ENCODE results near the gene USP34.

USP34 gene

GRCh38 chr2:61241266-61241665 lies 229.6 kb downstream of the USP34 start:
- Histone ChIP-seq H3K23ac (ENCODE audit: low read depth, low read length, poor library complexity) (no peak overlapping the region), H3K27ac (replicated peaks; ENCODE audit: low read length) (no peak overlapping the region), H3K9ac (ENCODE audit: low read depth, low read length, poor library complexity) (no peak overlapping the region), H3K9me3 (replicated peaks in 1 of 2; ENCODE audit: control insufficient read depth in 2 of 2, insufficient read depth in 1 of 2, low read depth in 1 of 2, low read length in 2 of 2) (no peaks in the 10 kb centered on the region), H3K4me1 (ENCODE audit: control insufficient read depth in 2 of 2, insufficient read depth in 1 of 2, low read depth in 1 of 2, low read length in 2 of 2) (no peaks in the 10 kb centered on the region), H3K4me2 (ENCODE audit: insufficient read depth, low read length, poor library complexity, severe bottlenecking) (no peak overlapping the region), H3K18ac (ENCODE audit: low read length) (no peak overlapping the region), H2BK12ac (ENCODE audit: low read length) (no peak overlapping the region), H2AFZ (ENCODE audit: low read length) (no peak overlapping the region), H3K27me3 (ENCODE audit: control insufficient read depth in 3 of 3, insufficient read depth in 3 of 3, low read depth in 1 of 3, low read length in 3 of 3) (no peaks in the 10 kb centered on the region), H2BK15ac (ENCODE audit: low read length) (no peak overlapping the region), H4K91ac (ENCODE audit: low read depth, low read length, poor library complexity) (no peak overlapping the region), H2BK120ac (ENCODE audit: low read depth, low read length) (no peak overlapping the region), H2AK5ac (ENCODE audit: low read depth, low read length) (no peak overlapping the region), H3K79me1 (ENCODE audit: low read depth, low read length) (no peaks in the 10 kb centered on the region), H3K36me3 (replicated peaks in 1 of 2; ENCODE audit: control insufficient read depth in 2 of 2, insufficient read depth in 2 of 2, low read length in 2 of 2) (peaks cover 10 to 72% of the 10 kb centered on the region in 2 donors), H3K4me3 (ENCODE audit: low read length in 2 of 2) (no peak overlapping the region), H3K14ac (ENCODE audit: low read length) (no peak overlapping the region), H4K8ac (ENCODE audit: low read depth, low read length) (no peak overlapping the region), H2BK5ac (ENCODE audit: low read length) (no peak overlapping the region), H3K4ac (ENCODE audit: low read length) (no peak overlapping the region)
- WGBS, 2 donors (ENCODE audit: extremely low coverage in 2 of 2, insufficient read length in 2 of 2, insufficient replicate concordance in 1 of 2), result no CpG with 5 or more reads among the region's 6 CpGs
- DNase-seq (ENCODE audit: low spot score), result no peak

GRCh38 chr2:61238219-61239012 lies 232.5 kb downstream of the USP34 start:
- no CpG with 5 or more reads among the region's 1 CpG for WGBS, 2 donors (ENCODE audit: extremely low coverage in 2 of 2, insufficient read length in 2 of 2, insufficient replicate concordance in 1 of 2)
- Histone ChIP-seq H3K14ac (ENCODE audit: low read length) (no peak overlapping the region), H2BK15ac (ENCODE audit: low read length) (no peak overlapping the region), H3K4ac (ENCODE audit: low read length) (no peak overlapping the region), H4K91ac (ENCODE audit: low read depth, low read length, poor library complexity) (no peak overlapping the region), H3K4me2 (ENCODE audit: insufficient read depth, low read length, poor library complexity, severe bottlenecking) (no peak overlapping the region), H3K36me3 (replicated peaks in 1 of 2; ENCODE audit: control insufficient read depth in 2 of 2, insufficient read depth in 2 of 2, low read length in 2 of 2) (peaks cover 6 to 72% of the 10 kb centered on the region in 2 donors), H3K4me1 (ENCODE audit: control insufficient read depth in 2 of 2, insufficient read depth in 1 of 2, low read depth in 1 of 2, low read length in 2 of 2) (no peaks in the 10 kb centered on the region), H2AFZ (ENCODE audit: low read length) (no peak overlapping the region), H2BK120ac (ENCODE audit: low read depth, low read length) (no peak overlapping the region), H3K27ac (replicated peaks; ENCODE audit: low read length) (no peak overlapping the region), H3K27me3 (ENCODE audit: control insufficient read depth in 3 of 3, insufficient read depth in 3 of 3, low read depth in 1 of 3, low read length in 3 of 3) (no peaks in the 10 kb centered on the region), H3K23ac (ENCODE audit: low read depth, low read length, poor library complexity) (no peak overlapping the region), H3K79me1 (ENCODE audit: low read depth, low read length) (no peaks in the 10 kb centered on the region), H3K9ac (ENCODE audit: low read depth, low read length, poor library complexity) (no peak overlapping the region), H3K18ac (ENCODE audit: low read length) (no peak overlapping the region), H2AK5ac (ENCODE audit: low read depth, low read length) (no peak overlapping the region), H3K9me3 (replicated peaks in 1 of 2; ENCODE audit: control insufficient read depth in 2 of 2, insufficient read depth in 1 of 2, low read depth in 1 of 2, low read length in 2 of 2) (no peaks in the 10 kb centered on the region), H2BK5ac (ENCODE audit: low read length) (no peak overlapping the region), H4K8ac (ENCODE audit: low read depth, low read length) (no peak overlapping the region), H3K4me3 (ENCODE audit: low read length in 2 of 2) (no peak overlapping the region), H2BK12ac (ENCODE audit: low read length) (no peak overlapping the region)
- DNase-seq (ENCODE audit: low spot score), result no peak

GRCh38 chr2:61235716-61236115 lies 235.2 kb downstream of the USP34 start:
- no peak for DNase-seq (ENCODE audit: low spot score)
- no CpG with 5 or more reads among the region's 2 CpGs for WGBS, 2 donors (ENCODE audit: extremely low coverage in 2 of 2, insufficient read length in 2 of 2, insufficient replicate concordance in 1 of 2)
- Histone ChIP-seq H3K9ac (ENCODE audit: low read depth, low read length, poor library complexity) (no peak overlapping the region), H3K23ac (ENCODE audit: low read depth, low read length, poor library complexity) (no peak overlapping the region), H3K4me2 (ENCODE audit: insufficient read depth, low read length, poor library complexity, severe bottlenecking) (no peak overlapping the region), H2AK5ac (ENCODE audit: low read depth, low read length) (no peak overlapping the region), H2AFZ (ENCODE audit: low read length) (no peak overlapping the region), H3K4ac (ENCODE audit: low read length) (no peak overlapping the region), H3K27me3 (ENCODE audit: control insufficient read depth in 3 of 3, insufficient read depth in 3 of 3, low read depth in 1 of 3, low read length in 3 of 3) (no peaks in the 10 kb centered on the region), H3K27ac (replicated peaks; ENCODE audit: low read length) (no peak overlapping the region), H3K14ac (ENCODE audit: low read length) (no peak overlapping the region), H3K9me3 (replicated peaks in 1 of 2; ENCODE audit: control insufficient read depth in 2 of 2, insufficient read depth in 1 of 2, low read depth in 1 of 2, low read length in 2 of 2) (no peaks in the 10 kb centered on the region), H3K4me1 (ENCODE audit: control insufficient read depth in 2 of 2, insufficient read depth in 1 of 2, low read depth in 1 of 2, low read length in 2 of 2) (no peaks in the 10 kb centered on the region), H3K18ac (ENCODE audit: low read length) (no peak overlapping the region), H4K91ac (ENCODE audit: low read depth, low read length, poor library complexity) (no peak overlapping the region), H2BK5ac (ENCODE audit: low read length) (no peak overlapping the region), H2BK120ac (ENCODE audit: low read depth, low read length) (no peak overlapping the region), H3K36me3 (replicated peaks in 1 of 2; ENCODE audit: control insufficient read depth in 2 of 2, insufficient read depth in 2 of 2, low read length in 2 of 2) (peaks cover 8 to 75% of the 10 kb centered on the region in 2 donors), H2BK12ac (ENCODE audit: low read length) (no peak overlapping the region), H3K79me1 (ENCODE audit: low read depth, low read length) (no peaks in the 10 kb centered on the region), H3K4me3 (ENCODE audit: low read length in 2 of 2) (no peak overlapping the region), H4K8ac (ENCODE audit: low read depth, low read length) (no peak overlapping the region), H2BK15ac (ENCODE audit: low read length) (no peak overlapping the region)

- Histone ChIP-seq H2AFZ (ENCODE audit: low read length) (no peak overlapping the region), H3K79me1 (ENCODE audit: low read depth, low read length) (no peaks in the 10 kb centered on the region), H2AK5ac (ENCODE audit: low read depth, low read length) (no peak overlapping the region), H3K18ac (ENCODE audit: low read length) (no peak overlapping the region), H3K36me3 (replicated peaks in 1 of 2; ENCODE audit: control insufficient read depth in 2 of 2, insufficient read depth in 2 of 2, low read length in 2 of 2) (peaks cover 5 to 75% of the 10 kb centered on the region in 2 donors), H2BK12ac (ENCODE audit: low read length) (no peak overlapping the region), H3K4ac (ENCODE audit: low read length) (no peak overlapping the region), H2BK5ac (ENCODE audit: low read length) (no peak overlapping the region), H3K9ac (ENCODE audit: low read depth, low read length, poor library complexity) (no peak overlapping the region), H3K4me2 (ENCODE audit: insufficient read depth, low read length, poor library complexity, severe bottlenecking) (no peak overlapping the region), H4K91ac (ENCODE audit: low read depth, low read length, poor library complexity) (no peak overlapping the region), H3K27ac (replicated peaks; ENCODE audit: low read length) (no peak overlapping the region), H2BK15ac (ENCODE audit: low read length) (no peak overlapping the region), H4K8ac (ENCODE audit: low read depth, low read length) (no peak overlapping the region), H2BK120ac (ENCODE audit: low read depth, low read length) (no peak overlapping the region), H3K27me3 (ENCODE audit: control insufficient read depth in 3 of 3, insufficient read depth in 3 of 3, low read depth in 1 of 3, low read length in 3 of 3) (no peaks in the 10 kb centered on the region), H3K4me1 (ENCODE audit: control insufficient read depth in 2 of 2, insufficient read depth in 1 of 2, low read depth in 1 of 2, low read length in 2 of 2) (no peaks in the 10 kb centered on the region), H3K9me3 (replicated peaks in 1 of 2; ENCODE audit: control insufficient read depth in 2 of 2, insufficient read depth in 1 of 2, low read depth in 1 of 2, low read length in 2 of 2) (no peaks in the 10 kb centered on the region), H3K14ac (ENCODE audit: low read length) (no peak overlapping the region), H3K4me3 (ENCODE audit: low read length in 2 of 2) (no peak overlapping the region), H3K23ac (ENCODE audit: low read depth, low read length, poor library complexity) (no peak overlapping the region)
- no peak for DNase-seq (ENCODE audit: low spot score)
- no CpG with 5 or more reads among the region's 1 CpG for WGBS, 2 donors (ENCODE audit: extremely low coverage in 2 of 2, insufficient read length in 2 of 2, insufficient replicate concordance in 1 of 2)
Measured at GRCh38 chr2:61233581-61233980, 237.3 kb downstream of the USP34 start.

Data from neuronal stem cell (in vitro differentiated cells).